HG02973 (cell line): ENCODE measurements around the gene CUBN.
A peak's percentile ranks its signal among the peaks of the same experiment; 100 is the strongest.

Source experiments
- ATAC-seq: cut with Tn5 transposase; IDR thresholded peaks from one replicate; pipeline ENCODE4 v1.9.1; 2021; ENCODE audit warnings: moderate library complexity; ENCODE audit not compliant: unreplicated experiment

CUBN gene

DNA sequence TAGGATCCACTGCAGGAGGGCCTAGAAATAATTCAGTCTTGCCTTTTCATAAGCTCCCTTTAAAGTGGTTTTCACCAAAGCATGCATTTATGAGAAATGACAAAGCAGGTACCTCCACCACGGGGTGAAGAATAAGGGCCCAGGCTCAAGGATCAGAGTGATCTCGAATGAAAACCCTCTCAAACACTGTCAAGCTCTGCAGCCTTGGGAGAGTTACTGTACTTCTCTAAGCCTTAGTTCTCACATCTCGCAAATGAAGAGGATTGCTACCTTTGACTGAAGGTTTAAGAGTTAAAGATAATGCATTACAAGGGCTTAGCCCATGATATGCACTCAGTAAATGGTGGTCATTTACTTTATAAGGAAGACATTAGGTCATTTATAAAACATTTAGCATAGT is 81.7 kb downstream of the CUBN start:
- ATAC-seq, result no peak

DNA sequence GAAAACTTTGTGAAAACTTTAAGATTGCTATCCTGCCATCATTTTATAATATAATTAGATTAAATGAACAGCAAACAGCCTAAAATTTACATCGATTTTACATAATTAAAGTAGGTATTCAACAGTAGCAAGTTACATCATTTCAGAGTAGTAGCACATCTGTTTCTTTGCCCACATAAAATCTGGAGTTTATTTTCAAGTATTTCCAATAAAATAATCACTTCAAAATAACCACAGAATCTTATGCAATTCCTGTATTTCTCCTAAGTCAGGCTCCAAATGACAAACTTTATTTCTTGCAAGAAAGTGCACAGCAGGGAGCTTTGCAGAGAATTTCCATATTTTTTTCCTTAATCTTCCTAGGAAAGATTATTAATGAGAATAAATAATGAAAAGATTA is 82.6 kb downstream of the CUBN start:
- ATAC-seq, result no peak

- ATAC-seq, result no peak
Observed at GRCh38 chr10:17043586-17043985, 86.0 kb downstream of the CUBN start.

- ATAC-seq, result no peak
Observed at GRCh38 chr10:17041626-17042520, 87.7 kb downstream of the CUBN start.

GRCh38 chr10:17038627-17039026 is 91.0 kb downstream of the CUBN start:
- no peak for ATAC-seq

DNA sequence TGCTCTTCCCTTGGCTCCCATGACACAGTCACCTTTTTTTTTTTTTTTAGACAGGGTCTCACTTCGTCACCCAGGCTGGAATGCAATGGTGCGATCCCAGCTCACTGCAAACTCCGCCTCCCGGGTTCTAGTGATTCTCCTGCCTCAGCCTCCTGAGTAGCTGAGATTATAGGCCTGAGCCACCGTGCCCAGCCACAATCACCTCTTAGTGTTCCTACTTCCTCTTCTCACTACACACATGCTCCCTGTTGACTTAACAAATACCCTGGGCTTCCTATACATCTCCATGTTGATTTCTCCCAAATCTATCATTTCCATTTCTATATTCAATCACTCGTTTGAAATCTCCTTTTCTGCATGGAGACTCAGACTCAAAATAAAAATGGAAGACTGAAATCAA is 91.7 kb downstream of the CUBN start:
- ATAC-seq, result no peak

DNA sequence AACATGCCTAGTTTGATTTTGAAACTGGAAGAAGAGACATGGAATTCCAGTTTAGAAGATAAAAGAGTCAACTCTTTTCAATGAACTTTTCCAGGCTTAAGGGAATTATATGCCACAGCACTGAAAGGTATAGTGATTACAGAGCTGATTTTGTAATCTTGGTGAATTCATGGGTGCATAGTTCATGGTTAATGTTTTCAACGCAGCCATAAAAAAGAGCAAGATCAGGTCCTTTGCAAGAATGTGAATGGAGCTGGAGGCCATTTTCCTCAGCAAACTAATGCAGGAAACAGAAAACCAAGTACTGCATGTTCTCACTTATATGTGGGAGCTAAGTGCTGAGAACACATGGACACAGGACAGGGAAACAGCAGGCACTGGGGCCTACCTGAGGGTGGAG is 94.2 kb downstream of the CUBN start:
- ATAC-seq, result no peak

- no peak for ATAC-seq
Observed at GRCh38 chr10:17033529-17034260, 95.9 kb downstream of the CUBN start.

DNA sequence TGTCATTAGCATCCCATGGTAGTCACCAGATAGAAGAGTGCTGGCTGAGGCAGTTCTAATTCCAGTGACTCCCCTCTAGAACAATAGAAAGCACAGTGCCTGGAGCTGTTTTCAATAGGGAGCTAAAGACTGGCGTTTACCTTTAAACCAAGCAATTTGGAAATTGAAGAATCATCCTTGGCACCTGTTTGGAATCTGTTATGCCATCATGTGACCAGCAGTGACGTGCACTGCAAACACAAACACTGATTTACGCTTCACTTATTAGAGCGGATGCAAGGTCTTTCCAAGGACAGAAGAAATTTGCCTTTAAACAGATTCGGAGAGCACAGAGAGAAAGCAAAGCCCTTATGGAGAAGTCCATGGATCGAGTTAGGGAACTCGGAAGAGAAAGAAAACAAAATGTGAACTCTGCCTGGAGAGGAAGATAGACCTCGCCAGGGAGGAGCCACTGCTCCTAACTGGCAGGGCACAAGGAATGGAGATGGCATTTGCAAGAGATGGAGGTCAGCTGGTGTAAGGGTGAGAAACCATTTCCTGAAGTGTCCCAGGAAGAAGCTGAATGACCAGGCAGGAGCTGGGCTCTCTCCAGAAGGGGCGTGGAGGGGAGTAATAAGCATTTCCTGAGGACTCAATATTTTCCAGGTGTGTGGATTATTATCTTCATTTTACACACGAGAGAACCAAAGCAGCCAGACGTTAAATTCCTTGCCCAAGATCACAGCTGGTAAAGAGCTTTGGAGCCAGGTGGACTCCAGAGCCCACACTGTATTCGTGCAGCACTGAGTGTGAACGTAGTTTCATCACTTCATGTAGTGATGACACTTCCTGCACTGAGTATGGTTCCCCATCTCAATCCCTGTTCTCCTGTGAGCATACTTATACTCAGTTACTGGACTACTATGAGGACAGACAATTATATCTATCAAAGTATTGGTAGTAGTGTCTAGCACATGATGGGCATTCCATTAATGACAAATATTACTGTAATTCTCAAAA is 97.7 kb downstream of the CUBN start:
- ATAC-seq, result no peak

DNA sequence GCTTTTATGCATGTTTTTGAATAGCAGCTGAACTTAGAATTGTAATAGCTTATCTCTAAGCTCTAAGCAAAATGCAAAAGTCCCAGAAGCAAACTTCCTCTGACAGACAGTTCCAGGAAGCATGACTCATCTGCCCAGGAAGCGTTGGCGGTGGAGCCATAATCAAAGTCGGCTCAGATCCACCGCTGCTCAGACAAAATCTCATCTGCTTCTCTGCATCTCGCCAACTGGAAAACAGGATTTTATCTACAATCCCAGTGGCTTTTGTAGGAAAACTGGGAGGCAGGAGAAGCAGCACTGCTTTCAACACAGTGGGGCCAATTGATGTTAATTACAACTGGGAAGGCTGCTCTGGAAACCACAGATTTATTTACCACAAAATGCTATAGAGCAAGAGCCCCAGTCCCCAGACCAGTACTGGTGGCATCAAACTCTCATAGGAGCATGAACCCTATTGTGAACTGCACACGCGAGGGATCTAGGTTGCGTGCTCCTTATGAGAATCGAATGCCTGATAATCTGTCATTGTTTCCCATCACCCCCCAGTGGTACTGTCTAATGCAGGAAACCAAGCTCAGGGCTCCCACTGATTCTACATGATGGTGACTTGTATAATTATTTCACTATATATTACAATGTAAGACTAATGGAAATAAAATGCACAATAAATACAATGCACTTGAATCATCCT is 99.9 kb downstream of the CUBN start:
- no peak for ATAC-seq

- no peak for ATAC-seq
Observed at GRCh38 chr10:17029239-17029580, 100.4 kb downstream of the CUBN start.

- no peak for ATAC-seq
Observed at GRCh38 chr10:17028798-17029197, 100.8 kb downstream of the CUBN start.

DNA sequence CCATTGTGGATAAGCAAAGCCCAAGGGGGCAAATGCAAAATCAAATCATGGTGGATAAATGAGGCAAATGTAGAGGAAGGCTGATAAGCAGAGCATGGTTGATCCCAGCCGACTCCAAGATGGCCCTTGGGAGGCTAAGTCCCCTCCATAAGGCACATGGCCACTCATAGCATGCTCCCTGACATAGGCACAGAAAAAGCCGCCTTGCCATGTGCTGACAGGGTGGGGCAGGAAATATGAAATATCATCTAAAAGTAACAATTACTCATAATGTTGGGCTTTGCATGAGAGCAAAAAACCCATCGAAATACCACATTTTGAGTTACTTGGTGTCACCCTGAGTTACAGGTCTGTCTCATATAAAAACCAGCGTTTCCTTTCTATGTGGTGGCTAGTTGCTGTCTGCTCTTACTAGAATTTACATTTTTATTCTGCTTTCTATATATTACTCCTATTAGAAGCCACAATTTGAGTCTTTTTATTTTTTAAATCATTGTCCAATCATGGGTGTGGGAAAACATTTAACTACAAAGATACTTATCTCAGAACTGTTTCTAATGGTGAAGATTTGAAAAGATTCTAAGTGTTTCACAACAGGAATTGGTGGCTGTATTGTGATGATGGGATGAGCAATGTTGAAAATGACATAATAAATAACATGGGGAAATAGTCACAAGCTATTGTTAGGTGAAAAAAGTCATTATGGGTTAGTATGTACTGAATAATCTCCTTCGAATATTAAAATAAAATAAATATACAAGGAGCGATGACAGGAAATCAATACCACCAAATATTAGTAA is 102.7 kb downstream of the CUBN start:
- peak; percentile 53 for ATAC-seq

- ATAC-seq, result no peak
Observed at GRCh38 chr10:17025444-17026295, 103.9 kb downstream of the CUBN start.

DNA sequence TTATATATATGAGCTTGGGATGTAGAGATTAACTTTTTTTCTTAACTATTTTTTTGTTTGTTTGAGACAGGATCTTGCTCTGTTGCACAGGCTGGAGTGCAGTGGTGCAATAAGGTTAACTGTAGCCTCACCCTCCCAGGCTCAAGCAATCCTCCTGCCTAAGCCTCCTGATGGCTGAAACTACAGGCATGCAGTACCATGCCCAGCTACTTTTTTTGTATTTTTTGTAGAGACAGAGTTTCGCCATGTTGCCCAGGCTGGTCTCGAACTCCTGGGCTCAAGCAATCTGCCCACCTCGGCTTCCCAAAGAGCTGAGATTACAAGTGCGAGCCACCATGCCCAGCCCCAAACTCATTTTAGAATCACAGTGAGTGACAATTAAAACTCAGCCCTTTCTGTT is 105.2 kb downstream of the CUBN start:
- no peak for ATAC-seq

- ATAC-seq, result peak; percentile 89
Observed at GRCh38 chr10:17023386-17024298, 106.0 kb downstream of the CUBN start.

DNA sequence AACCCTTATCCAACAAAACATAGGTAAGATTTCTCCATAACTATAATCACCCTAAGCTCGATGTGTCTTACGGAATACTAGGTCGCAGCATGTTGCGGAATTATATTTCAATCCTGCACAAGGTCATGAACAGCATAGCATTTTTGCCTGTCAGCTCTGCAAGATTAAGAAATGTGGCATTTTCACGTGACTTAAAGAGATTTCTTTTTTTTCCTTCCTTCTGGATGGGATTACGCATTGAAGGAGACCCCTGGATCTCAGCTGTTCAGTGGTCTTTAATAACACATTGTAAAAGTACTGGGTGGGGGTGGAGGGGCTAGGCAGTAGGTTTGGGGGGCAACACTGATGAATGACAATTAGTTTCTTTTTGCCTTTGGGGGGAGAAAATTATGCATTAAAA is 106.7 kb downstream of the CUBN start:
- no peak for ATAC-seq

- no peak for ATAC-seq
Observed at GRCh38 chr10:17022466-17022825, 107.2 kb downstream of the CUBN start.
